OCI-LY7 (cell line): ENCODE results near the gene PFKM.

ENCODE experiments used
- CTCF ChIP-seq: fragments of 200-600 bp; sonication (generic); conservative IDR thresholded peaks from 2 replicates; pipeline ENCODE4 v1.5.1; 2014; ENCODE audit warnings: mild to moderate bottlenecking, antibody characterized with exemption, low read length, moderate library complexity, mixed read lengths
- EZH2phosphoT487 ChIP-seq: fragments of 200-600 bp; sonication (generic); IDR thresholded peaks from 2 replicates; pipeline ENCODE4 v1.6.1; 2018; ENCODE audit warnings: low read depth, borderline replicate concordance, mild to moderate bottlenecking, mixed run types, antibody characterized with exemption, low read length, moderate library complexity, mixed read lengths

- no peak for TF ChIP-seq CTCF
- TF ChIP-seq EZH2phosphoT487: no peak
Measured at GRCh38 chr12:48105321-48105866, 13.8 kb upstream of the PFKM start.
